Measurements from ENCODE around the gene PPP1R15B.

PPP1R15B gene

DNA sequence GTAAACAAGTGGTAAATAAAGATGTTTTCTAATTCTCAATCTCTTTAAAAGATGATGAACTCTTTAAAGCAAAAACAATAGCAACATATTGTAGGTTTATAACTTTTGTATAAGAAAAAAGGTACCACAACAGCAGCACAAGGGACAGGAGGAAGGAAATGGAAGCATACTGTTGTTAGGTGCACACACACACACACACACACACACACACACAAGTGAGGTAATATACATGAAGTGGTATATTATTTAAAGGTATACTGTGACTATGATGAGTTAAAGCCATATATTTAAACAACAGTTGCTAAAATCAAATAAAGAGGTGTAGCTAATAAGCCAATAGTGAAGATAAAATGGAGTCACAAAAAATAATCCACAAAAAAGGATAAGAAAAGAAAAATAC is 20.0 kb downstream of the PPP1R15B start:
- in situ Hi-C loops (cut with MboI; ENCODE audit: low sequenced_read_pairs, unreplicated experiment): no loop called here
- DNase-seq (ENCODE audit: low spot score): no peak
- TF ChIP-seq, protein P1, sequence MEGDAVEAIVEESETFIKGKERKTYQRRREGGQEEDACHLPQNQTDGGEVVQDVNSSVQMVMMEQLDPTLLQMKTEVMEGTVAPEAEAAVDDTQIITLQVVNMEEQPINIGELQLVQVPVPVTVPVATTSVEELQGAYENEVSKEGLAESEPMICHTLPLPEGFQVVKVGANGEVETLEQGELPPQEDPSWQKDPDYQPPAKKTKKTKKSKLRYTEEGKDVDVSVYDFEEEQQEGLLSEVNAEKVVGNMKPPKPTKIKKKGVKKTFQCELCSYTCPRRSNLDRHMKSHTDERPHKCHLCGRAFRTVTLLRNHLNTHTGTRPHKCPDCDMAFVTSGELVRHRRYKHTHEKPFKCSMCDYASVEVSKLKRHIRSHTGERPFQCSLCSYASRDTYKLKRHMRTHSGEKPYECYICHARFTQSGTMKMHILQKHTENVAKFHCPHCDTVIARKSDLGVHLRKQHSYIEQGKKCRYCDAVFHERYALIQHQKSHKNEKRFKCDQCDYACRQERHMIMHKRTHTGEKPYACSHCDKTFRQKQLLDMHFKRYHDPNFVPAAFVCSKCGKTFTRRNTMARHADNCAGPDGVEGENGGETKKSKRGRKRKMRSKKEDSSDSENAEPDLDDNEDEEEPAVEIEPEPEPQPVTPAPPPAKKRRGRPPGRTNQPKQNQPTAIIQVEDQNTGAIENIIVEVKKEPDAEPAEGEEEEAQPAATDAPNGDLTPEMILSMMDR (IDR thresholded peaks at IDR 0.05; ENCODE audit: borderline replicate concordance, control extremely low read depth, extremely low read depth, insufficient read depth, missing control alignments): no peak

DNA sequence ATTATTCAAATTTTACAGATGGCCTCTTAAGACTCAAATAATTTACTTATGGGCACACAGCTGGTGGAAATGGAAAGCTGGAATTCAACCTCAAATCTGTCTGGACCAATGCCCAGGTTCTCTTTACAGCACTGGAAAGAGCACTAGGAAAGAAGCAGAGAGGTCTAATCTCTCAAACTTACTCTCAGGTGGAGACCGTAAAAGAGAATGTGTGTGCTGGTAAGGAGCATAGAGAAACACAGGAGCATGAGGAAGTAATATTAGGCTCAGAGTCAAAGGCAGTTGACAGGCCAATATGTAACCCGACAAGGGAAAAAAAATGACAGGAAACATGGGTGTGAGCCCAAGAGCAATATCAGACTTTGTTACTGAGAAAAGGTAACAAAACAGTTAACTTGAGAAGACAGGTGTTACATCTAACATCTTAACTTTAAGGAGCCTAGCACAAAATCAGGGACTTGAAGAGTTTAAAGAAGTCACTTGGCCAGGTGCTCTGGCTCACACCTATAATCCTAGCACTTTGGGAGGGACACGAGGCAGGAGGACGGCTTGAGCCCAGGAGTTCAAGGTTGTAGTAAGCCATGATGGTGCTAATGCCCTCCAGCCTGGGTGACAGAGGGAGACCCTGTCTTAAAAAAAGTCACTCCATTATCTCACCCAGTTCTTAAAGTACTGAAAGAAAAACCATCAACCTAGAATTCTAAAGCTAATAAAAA is 20.7 kb downstream of the PPP1R15B start:
- in situ Hi-C loops (cut with MboI; ENCODE audit: low sequenced_read_pairs, unreplicated experiment): no loop called here

DNA sequence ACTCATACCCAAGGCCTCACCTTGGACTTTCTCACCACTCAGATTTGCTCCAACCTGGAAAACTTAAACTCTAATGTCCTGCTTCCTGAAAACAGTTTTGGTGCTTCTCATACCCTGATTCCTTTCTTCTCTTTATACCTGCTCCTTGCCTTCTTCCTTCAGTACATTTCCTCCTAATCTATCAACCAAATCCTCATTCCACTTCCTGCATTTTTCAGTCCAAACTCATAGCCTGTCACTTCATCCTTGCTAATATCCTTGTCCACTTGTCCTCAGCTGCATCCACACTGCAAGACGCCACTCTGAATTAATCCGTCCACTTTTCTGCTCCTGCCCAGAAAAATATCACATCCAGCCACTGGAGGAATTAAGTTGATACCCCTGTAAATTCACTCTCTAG is 25.9 kb downstream of the PPP1R15B start:
- in situ Hi-C loops (cut with MboI; ENCODE audit: low sequenced_read_pairs, unreplicated experiment): no loop called here
- TF ChIP-seq, protein P1 (IDR thresholded peaks at IDR 0.05; ENCODE audit: borderline replicate concordance, control extremely low read depth, extremely low read depth, insufficient read depth, missing control alignments): no peak
- DNase-seq (ENCODE audit: low spot score): no peak

More for the DNA sequence above, 20.7 kb downstream of the PPP1R15B start:
- no peak for DNase-seq (ENCODE audit: low spot score)
- TF ChIP-seq, protein P1 (IDR thresholded peaks at IDR 0.05; ENCODE audit: borderline replicate concordance, control extremely low read depth, extremely low read depth, insufficient read depth, missing control alignments): no peak

DNA sequence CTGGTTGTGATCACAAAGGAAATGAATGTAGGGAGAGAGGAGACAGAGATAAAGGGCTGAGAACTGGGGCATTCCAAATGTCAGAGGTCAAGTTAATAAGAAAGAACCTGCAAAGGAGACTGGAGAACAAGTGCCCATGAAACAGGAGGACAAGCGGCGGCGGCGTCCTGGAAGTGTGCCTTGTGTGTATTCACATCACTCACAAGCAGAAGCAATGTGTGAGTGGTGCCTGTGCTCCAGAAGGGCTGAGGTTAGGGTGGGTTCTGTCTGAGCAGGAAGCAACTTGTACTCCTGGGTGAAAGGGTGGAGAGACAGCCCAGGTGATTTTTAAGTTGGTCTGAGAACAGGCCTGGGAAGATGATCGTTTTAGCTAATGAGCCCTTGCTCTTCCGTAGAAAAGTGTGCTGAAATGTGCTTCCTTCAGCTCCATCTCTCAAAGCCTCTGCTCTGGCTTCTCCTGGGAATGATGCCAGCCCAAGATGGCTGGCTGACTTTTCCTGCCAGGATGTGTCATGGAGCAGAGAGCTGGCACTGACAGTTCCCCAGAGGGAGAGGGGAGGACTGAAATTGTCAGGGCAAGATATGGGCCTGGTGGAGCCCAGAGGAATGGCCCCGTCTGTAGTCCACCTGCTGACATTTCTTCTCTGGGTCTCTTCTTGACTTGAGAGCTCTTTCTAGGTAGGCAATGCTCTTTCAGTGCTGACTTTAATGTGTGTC is 26.8 kb downstream of the PPP1R15B start:
- DNase-seq (ENCODE audit: low spot score): no peak
- TF ChIP-seq, protein P1 (IDR thresholded peaks at IDR 0.05; ENCODE audit: borderline replicate concordance, control extremely low read depth, extremely low read depth, insufficient read depth, missing control alignments): no peak
- in situ Hi-C loops (cut with MboI; ENCODE audit: low sequenced_read_pairs, unreplicated experiment): no loop called here

DNA sequence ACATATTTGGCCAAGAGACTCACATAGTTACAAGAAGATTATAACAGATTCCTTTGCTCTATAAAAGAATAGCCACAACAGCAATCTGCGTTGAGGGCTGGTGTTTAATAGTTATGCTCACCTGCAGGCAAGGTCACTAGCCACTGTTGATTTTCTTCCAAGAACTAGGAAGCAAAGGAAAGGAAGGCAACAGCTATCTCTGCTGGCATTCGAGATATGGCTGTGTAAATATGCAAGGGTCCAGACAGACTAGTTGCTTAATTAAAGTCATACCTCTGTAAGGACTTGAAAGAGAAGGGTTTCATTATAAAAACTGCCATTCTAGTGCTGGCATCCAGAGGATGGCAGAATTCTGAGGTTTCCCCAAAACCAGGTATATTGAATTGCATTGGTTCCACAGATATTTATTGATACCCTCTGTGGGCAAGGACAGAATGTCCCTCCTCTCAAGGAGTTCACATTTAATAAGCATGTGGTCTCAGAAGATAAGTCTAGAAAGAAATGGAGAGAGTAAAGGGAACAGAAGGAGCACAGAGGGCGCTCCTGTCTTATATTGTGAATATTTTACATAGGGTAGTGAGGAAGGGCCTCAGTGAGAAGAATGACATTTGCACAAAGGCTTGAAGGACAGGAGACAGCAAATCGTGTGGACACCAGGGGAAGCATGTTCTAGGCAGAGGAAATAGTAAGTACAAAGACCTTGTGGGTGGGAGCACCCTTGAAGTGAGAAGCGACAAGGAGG is 28.3 kb downstream of the PPP1R15B start:
- TF ChIP-seq, protein P1 (IDR thresholded peaks at IDR 0.05; ENCODE audit: borderline replicate concordance, control extremely low read depth, extremely low read depth, insufficient read depth, missing control alignments): no peak
- in situ Hi-C loops (cut with MboI; ENCODE audit: low sequenced_read_pairs, unreplicated experiment): no loop called here
- DNase-seq (ENCODE audit: low spot score): no peak

DNA sequence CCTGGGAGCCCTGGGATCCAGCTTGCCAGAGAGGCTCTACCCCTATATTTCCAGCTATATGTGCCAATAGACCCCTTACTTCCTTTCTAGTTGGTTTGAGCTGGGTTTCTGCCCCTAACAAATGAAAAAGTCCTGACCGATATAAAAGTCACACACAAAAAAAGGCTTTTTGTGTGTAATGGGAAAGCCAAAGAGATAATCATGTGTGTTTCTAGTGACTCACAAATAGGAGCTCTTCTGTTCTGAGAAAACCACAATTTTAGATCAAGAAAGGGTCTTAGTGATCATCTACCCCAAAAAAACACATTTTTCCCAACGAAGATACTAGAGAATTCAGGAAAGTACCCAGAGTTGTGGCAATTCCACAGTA is 28.9 kb downstream of the PPP1R15B start:
- TF ChIP-seq, protein P1 (IDR thresholded peaks at IDR 0.05; ENCODE audit: borderline replicate concordance, control extremely low read depth, extremely low read depth, insufficient read depth, missing control alignments): no peak
- in situ Hi-C loops (cut with MboI; ENCODE audit: low sequenced_read_pairs, unreplicated experiment): no loop called here
- no peak for DNase-seq (ENCODE audit: low spot score)
